GM19193 (cell line): Measurements from ENCODE around the gene IGSF8.

Source experiments
- POLR2A ChIP-seq: IDR thresholded peaks from 4 replicates; pipeline ENCODE4 v1.6.1; 2011; ENCODE audit not compliant: insufficient read depth, insufficient read length; ENCODE audit errors: extremely low read depth

Gene IGSF8

DNA sequence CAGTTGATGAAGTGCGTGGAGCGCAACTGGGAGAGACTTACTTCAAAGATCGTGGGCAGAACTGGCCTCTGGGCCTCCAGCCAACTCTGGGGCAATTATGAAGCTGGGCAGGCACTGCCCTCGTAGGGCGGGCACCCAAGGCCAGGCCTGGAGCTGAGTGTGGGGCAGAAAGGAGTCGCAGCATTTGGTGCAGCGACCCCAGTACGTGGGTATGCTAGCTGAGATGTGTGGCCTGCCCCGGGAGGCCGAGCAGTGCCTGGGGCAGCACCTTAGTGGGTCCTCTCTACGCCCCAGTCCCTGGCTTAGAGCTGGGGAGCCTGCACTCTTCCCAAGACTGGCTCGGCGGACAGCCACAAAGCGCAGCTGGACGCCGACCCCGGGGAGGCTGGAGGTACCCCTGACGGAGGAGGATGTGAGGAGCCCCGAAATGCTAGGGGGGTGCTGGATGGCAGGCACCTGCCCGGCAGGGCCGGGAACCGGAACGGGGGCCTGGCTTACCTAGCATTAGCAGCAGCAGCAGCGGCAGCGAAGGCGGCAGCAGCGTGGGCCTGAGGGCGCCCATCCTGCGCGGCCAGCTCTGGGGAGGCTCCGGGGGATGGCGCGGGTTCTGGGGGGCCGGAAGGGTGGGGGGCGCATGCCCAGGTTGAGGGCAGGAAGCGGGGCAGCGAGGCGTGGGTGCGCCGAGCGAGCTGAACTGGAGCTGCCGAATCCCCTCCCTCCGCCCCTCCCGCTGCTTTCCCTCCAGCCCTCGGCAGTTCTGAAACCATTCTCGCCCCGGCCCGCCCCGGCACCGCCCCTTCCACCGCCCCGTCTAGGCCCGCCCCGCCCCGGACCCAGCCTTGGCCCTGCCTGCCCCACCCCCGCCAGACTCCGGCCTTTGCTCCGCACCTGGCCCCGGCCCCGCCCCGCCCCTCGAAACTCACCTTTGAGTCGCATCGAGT lies at the start of gene IGSF8:
TSS of gene IGSF8 (minus strand) at position 709 of the 941 bp plus-strand sequence. CDS start at position 562, 147 bp downstream.
- TF ChIP-seq POLR2A = no peak

GRCh38 chr1:160148121-160148520 lies 49.7 kb upstream of the IGSF8 start:
- no peak for TF ChIP-seq POLR2A

- TF ChIP-seq POLR2A = no peak
Observed at GRCh38 chr1:160146107-160146506, 47.7 kb upstream of the IGSF8 start.

- TF ChIP-seq POLR2A = no peak
Observed at GRCh38 chr1:160144921-160145320, 46.5 kb upstream of the IGSF8 start.

GRCh38 chr1:160143695-160144094 lies 45.3 kb upstream of the IGSF8 start:
- TF ChIP-seq POLR2A = no peak

DNA sequence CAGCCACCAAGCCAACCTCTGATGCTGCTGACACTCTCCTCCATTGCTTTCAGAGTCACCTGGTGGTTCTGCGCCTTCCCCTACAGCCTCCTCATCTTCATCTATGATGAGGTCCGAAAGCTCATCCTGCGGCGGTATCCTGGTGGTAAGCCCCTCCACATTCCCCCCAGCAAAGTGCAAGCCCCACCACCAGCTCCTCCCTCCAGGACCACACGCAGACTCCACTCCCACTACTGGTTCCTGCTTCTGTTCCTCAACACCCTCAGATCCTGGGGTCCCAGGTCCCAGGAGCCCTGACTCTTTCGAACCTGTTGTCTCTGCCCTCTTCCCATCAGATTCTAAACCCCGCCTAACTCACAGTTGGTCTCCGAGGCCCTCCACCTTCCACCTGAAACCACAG lies 41.4 kb upstream of the IGSF8 start:
- TF ChIP-seq POLR2A = no peak

- no peak for TF ChIP-seq POLR2A
Observed at GRCh38 chr1:160137216-160137862, 38.9 kb upstream of the IGSF8 start.

DNA sequence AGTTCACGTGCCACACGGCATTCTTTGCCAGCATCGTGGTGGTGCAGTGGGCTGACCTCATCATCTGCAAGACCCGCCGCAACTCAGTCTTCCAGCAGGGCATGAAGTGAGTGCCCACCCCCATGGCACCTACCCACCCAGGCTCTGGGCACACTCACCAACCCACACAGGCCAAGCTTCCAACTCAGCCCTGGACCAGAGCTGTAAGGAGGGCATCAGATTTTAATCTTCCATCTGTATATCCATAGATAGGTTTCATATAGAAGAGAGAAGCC lies 38.4 kb upstream of the IGSF8 start:
- TF ChIP-seq POLR2A = no peak

DNA sequence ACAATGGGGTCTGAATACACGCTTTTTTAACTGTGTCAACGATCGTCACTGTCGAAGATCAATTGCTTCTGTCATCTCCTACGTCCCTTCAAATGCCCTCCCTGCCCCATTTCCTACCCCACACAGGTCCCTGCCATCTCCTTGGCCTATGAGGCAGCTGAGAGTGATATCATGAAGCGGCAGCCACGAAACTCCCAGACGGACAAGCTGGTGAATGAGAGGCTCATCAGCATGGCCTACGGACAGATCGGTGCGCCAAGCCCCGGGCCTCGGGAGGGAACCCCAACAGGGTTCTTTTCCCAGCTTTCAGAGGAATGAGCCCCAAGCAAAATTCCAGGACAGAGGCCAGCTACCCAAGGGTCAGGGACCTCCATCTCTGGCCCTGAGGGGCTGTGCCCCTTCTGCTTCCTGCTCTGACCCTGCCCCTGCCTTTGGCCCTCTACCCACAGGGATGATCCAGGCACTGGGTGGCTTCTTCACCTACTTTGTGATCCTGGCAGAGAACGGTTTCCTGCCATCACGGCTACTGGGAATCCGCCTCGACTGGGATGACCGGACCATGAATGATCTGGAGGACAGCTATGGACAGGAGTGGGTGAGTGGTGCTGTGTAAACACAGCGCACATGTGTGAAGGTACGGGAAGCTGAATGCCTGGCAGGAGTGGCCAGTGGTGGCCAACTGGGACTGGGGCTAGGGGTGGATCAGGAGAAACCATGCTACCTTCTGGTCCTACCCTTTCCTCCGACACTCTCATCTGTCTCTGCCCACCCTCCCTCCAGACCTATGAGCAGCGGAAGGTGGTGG lies 37.9 kb upstream of the IGSF8 start:
- no peak for TF ChIP-seq POLR2A

DNA sequence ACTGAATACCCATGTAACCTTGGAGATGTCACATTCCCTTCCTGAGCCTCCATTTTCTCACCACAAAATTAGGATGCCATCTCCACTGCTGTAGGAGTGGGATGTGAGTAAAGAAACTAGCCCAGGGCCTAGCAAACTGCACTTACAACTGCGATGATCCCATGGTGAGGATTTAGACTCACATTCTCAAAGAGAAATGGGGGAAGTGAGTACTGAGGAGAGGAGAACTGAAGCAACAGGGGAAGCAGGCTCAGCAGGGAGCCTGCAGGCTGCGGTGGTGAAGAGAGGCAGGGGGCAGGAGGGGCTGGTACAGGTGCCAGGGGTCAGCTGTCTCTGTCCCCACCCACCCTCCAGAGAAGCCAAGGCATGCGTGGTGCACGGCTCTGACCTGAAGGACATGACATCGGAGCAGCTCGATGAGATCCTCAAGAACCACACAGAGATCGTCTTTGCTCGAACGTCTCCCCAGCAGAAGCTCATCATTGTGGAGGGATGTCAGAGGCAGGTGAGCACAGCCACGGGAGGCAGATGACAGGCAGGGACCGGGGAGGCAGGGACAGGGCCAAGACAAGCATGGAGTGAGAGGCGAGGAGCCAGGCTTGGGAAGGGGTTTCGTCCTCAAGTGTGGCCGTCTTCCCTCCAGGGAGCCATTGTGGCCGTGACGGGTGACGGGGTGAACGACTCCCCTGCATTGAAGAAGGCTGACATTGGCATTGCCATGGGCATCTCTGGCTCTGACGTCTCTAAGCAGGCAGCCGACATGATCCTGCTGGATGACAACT lies 36.6 kb upstream of the IGSF8 start:
- no peak for TF ChIP-seq POLR2A

- no peak for TF ChIP-seq POLR2A
Observed at GRCh38 chr1:160133990-160134770, 35.8 kb upstream of the IGSF8 start.

GRCh38 chr1:160131803-160132565 lies 33.6 kb upstream of the IGSF8 start:
- TF ChIP-seq POLR2A = no peak

- no peak for TF ChIP-seq POLR2A
Observed at GRCh38 chr1:160130939-160131338, 32.5 kb upstream of the IGSF8 start.
